Measurements from ENCODE around the gene HERC4. TPM values are rescaled to one million over a fixed set of nuclear protein-coding genes. Genes with fewer than 3 reads are reported as not detected.

Gene HERC4
- total and polyA plus RNA-seq, 9 of the 15 experiments (the other 6 are each of a cell fraction or from before 2014, with no cell fraction given), result 12.5 to 33.5 (median 22.8) TPM

DNA sequence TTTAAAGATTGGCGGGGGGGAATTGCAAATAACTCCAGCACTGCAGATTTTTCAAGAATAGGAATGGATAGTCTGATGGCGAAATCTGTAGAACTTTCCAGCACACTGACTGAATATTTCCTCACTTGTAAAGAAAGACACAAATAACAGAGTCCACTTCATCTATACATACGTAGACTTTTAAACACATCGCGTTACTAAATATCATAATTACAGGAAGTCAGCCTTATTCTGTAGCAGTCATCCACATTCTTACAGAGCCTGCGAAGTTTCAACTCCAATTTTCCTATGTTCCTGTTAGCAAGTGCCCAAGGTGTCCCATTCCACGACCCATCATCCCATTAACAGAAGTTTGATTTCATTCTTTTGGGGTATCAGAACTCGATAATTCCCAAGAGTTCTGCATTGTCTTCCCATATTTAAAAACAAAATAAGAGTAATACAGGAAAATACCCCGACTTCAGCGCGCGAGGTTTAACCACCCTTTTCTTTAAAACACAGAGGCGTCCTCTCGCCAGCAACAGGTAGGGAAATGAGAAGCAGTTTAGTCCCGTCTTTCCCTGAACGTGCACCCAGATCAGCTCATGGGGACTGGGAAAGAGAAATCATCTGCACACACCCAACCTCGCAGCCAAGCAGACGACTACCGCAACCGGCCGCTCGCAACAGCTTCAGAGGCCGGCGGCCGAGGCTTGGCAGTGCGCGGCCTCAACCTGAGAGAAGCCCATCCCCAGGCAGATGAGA lies 880 bp downstream of the HERC4 start (continued):
- TF ChIP-seq ZBTB40 (IDR thresholded peaks at IDR 0.05), result no peak
- no peak for TF ChIP-seq ZBTB40 (CRISPR knock-in tag; IDR thresholded peaks at IDR 0.05)
- no peak for TF ChIP-seq CBX1 (IDR thresholded peaks at IDR 0.05; ENCODE audit: low read depth)
- no peak for TF ChIP-seq SAFB (IDR thresholded peaks at IDR 0.05; ENCODE audit: borderline replicate concordance, low read depth, low read length)
- no peak for TF ChIP-seq ZNF785 (CRISPR knock-in tag; IDR thresholded peaks at IDR 0.05)
- TF ChIP-seq, protein P1, sequence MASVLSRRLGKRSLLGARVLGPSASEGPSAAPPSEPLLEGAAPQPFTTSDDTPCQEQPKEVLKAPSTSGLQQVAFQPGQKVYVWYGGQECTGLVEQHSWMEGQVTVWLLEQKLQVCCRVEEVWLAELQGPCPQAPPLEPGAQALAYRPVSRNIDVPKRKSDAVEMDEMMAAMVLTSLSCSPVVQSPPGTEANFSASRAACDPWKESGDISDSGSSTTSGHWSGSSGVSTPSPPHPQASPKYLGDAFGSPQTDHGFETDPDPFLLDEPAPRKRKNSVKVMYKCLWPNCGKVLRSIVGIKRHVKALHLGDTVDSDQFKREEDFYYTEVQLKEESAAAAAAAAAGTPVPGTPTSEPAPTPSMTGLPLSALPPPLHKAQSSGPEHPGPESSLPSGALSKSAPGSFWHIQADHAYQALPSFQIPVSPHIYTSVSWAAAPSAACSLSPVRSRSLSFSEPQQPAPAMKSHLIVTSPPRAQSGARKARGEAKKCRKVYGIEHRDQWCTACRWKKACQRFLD (CRISPR knock-in tag; IDR thresholded peaks at IDR 0.05), result no peak
- no peak for TF ChIP-seq NCOA1 (IDR thresholded peaks at IDR 0.05; ENCODE audit: low read depth)
- TF ChIP-seq ZNF311 (CRISPR knock-in tag; IDR thresholded peaks at IDR 0.05), result no peak
- TF ChIP-seq ATF6 (CRISPR knock-in tag; IDR thresholded peaks at IDR 0.05), result peak; percentile 56; the same call in 1 of the 2 replicates
- no peak for TF ChIP-seq PHF8 (IDR thresholded peaks at IDR 0.05; ENCODE audit: borderline replicate concordance, low read length)
- TF ChIP-seq PRMT5 (CRISPR knock-in tag; IDR thresholded peaks at IDR 0.05), result no peak
- no peak for TF ChIP-seq HDAC8 (tag; IDR thresholded peaks at IDR 0.05)
- TF ChIP-seq NBN (IDR thresholded peaks at IDR 0.05; ENCODE audit: low read depth), result 0 out of 2 replicates have a peak, but pooled peaks have one; percentile 12
- TF ChIP-seq POLR3A (IDR thresholded peaks at IDR 0.05; ENCODE audit: borderline replicate concordance, extremely low read depth, insufficient read depth, insufficient read length), result no peak
- TF ChIP-seq ZNF274 (IDR thresholded peaks at IDR 0.05; ENCODE audit: borderline replicate concordance, low read depth, low read length), result no peak
- no peak for TF ChIP-seq BACH1 (tag; IDR thresholded peaks at IDR 0.05)
